C4-2B (cell line): ENCODE measurements around the gene CHM.
"Not testable (repeated sequence)": the region's sequence is repeated elsewhere in the genome, so short reads cannot be mapped to it uniquely, and the experiment has no call there.

Experiments used
- H3K27ac ChIP-seq: fragments of 450-650 bp; 2 replicates; pipeline ENCODE4 v1.5.1; 2017
- ZFX ChIP-seq: fragments of 450-650 bp; IDR thresholded peaks from 2 replicates; pipeline ENCODE4 v1.6.1; 2017
- TF ChIP-seq, protein P1 (sequence below): fragments of 450-650 bp; conservative IDR thresholded peaks from 2 replicates; pipeline ENCODE4 v1.5.1; 2017; ENCODE audit warnings: mild to moderate bottlenecking

The CHM gene

DNA sequence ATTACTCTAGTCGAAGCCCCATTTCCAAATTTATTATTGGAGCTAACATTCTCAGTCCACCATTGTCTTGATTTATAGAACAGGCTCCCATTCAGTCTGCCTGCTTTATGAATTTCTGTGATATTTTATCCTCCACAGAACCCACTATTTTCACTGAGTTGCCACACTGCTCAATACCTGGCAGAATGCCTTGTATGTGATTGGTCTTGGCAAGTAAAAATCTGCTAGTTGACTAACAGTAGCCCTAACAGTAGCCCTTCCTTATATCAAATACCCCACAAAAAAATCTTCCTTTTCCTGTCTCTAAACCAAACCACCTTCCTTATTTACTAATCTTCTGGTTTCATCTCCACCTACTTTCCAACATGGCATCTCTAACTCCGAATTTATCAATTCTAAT is 82.6 kb downstream of the CHM start:
- no peak overlapping the region for H3K27ac ChIP-seq
- TF ChIP-seq, protein P1, sequence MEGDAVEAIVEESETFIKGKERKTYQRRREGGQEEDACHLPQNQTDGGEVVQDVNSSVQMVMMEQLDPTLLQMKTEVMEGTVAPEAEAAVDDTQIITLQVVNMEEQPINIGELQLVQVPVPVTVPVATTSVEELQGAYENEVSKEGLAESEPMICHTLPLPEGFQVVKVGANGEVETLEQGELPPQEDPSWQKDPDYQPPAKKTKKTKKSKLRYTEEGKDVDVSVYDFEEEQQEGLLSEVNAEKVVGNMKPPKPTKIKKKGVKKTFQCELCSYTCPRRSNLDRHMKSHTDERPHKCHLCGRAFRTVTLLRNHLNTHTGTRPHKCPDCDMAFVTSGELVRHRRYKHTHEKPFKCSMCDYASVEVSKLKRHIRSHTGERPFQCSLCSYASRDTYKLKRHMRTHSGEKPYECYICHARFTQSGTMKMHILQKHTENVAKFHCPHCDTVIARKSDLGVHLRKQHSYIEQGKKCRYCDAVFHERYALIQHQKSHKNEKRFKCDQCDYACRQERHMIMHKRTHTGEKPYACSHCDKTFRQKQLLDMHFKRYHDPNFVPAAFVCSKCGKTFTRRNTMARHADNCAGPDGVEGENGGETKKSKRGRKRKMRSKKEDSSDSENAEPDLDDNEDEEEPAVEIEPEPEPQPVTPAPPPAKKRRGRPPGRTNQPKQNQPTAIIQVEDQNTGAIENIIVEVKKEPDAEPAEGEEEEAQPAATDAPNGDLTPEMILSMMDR = no peak
- no peak for TF ChIP-seq ZFX

DNA sequence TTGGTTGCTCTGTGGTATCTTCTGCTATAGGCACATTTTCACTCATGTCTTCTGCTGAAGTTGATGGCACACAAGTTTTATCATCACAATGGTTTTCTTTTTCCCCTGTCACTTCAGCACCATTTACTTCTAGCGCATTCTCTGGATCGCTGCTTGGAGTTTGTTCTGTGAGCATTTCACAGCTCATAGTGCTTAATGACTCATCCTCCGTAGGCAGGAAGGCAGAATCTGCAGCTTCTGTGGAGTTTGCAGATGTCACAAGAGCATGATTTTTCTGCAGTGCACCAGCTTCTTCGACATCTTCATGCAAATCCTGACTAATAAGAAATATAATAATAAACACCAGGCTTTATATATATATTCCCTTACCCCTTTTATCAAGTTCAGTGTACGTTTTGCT is 83.6 kb downstream of the CHM start:
- TF ChIP-seq, protein P1 = no peak
- no peak for TF ChIP-seq ZFX
- no peak overlapping the region for H3K27ac ChIP-seq

DNA sequence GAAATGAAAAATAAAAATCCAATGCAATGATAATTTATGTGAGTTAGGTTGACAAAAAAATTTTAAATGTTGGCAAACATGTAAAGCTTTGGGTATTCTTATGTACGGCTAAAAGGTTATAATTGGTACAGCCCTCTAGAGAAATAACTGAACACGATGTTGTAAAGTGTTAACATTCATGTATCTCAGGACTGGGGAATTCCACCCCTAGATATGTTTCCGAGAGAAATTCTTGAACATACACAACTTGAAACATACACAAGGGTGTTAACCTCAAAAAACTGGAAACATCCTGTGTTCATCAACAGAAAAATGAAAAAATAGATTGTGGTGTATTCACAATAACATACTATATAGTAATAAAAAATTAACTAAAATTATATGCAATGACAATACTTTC is 91.8 kb downstream of the CHM start:
- H3K27ac ChIP-seq = no peak overlapping the region
- TF ChIP-seq, protein P1 = no peak
- no peak for TF ChIP-seq ZFX

DNA sequence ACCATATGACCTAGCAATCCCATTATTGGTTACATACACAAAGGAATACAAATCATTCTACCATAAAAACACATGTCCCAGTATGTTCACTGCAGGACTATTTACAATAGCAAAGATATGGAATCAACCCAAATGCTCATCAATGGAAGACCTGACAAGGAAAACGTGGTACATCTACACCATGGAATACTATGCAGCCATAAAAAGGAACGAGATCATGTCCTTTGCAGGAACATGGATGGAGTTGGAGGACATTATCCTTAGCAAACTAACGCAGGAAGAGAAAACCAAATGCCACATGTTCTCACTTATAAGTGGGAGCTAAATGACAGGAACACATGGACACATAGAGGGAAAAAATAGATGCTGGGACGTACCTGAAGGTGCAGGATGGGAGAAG is 102.6 kb downstream of the CHM start:
- not testable (repeated sequence) for H3K27ac ChIP-seq

- TF ChIP-seq, protein P1 = no peak
- TF ChIP-seq ZFX = no peak
- H3K27ac ChIP-seq = no peak overlapping the region
Observed at GRCh38 chrX:85941275-85941674, 106.1 kb downstream of the CHM start.

DNA sequence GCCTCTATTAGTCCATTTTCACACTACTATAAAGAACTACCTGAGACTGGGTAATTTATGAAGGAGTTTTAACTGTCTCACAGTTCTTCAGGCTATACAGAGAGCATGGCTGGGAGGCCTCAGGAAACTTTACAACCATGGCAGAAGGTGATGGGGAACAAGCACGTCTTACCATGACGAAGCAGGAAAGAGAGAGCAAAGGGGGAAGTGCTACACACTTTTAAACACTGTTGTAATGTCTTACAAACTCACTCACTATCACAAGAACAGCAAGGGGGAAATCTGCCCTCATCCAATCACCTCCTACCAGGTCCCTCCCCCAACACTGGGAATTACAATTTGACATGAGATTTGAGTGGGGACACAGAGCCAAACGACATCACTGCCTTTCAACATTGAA is 107.4 kb downstream of the CHM start:
- H3K27ac ChIP-seq = not testable (repeated sequence)

DNA sequence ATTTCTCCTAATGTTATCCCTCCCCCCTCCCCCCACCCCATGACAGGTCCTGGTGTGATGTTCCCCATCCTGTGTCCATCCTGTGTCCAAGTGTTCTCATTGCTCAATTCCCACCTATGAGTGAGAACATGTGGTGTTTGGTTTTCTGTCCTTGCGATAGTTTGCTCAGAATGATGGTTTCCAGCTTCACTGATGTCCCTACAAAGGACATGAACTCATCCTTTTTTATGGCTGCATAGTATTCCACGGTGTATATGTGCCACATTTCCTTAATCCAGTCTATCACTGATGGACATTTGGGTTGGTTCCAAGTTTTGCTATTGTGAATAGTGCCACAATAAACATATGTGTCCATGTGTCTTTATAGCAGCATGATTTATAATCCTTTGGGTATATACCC is 113.0 kb downstream of the CHM start:
- H3K27ac ChIP-seq = not testable (repeated sequence)

DNA sequence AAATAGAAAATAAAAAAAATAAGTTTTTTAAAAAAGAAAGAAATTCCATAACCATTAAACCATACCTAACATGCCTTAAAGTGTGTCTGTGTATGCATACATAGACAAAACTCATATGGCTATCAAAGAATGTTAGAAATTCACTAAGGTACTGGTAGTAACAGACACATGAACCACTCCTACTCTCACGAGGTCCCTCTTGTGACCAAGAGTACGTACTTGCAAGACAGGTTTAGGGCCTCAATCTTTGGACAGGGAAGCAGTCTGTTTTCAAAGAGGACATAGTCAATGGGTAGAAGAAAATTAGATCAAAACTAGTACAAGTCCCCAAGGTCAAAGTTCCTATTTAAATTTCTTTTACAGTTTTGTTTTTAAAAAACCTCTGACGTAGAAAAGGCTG is 117.3 kb downstream of the CHM start:
- TF ChIP-seq, protein P1 = peak; percentile 15
- no peak for TF ChIP-seq ZFX
- no peak overlapping the region for H3K27ac ChIP-seq

GRCh38 chrX:85928606-85929005 is 118.8 kb downstream of the CHM start:
- H3K27ac ChIP-seq = no peak overlapping the region
- TF ChIP-seq, protein P1 = no peak
- no peak for TF ChIP-seq ZFX
